ENCODE measurements around the gene TRIM17. TPM values are rescaled to one million over a fixed set of nuclear protein-coding genes. Genes with fewer than 3 reads are reported as not detected.
A peak's percentile ranks its signal among the peaks of the same experiment; 100 is the strongest.

TRIM17 gene
- total RNA-seq, 2 experiments from 2014 or later, result 0.73 to 0.96 TPM

DNA sequence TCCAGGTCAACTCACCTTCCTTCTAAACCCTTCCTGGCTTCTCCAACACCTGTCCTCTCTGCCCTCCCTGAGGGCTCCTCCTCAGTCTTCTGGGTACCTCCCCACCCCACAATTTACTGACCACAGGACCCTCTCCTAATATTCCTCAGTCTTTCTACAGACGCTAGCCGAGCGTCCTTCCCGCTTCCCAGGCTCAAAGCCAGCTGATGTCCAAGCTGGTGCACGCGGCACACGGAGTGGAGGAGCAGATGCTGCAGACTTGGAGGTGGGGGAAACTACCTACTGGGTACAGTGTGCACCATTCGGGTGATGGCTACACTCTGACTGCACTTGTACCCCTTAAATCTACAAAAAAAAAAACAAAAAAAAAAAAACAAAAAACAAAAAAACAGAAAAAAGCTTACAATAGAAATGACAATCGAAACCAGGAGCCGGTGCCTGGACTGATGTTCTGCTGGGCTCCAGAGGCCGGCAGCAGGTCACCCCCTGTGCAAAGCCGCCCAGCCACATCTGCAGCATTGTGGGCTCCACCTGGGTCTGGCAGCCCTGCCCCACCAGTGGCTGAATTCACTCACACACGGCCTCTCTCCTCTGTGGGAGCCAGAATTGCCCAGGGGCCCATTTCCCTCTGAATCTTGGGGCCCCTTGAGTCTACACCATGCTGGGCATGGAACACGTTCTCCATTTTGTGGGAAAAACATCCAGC is 17.0 kb downstream of the TRIM17 start:
- no peak for DNase-seq
- Mint-ChIP-seq H3K9me3 (no peaks in the 10 kb centered on the region), H3K4me3 (no peak overlapping the region), H3K4me1 (ENCODE audit: low read depth) (peaks cover 45% of the 10 kb centered on the region), H3K27ac (peak overlapping the region; percentile 14), H3K27me3 (no peaks in the 10 kb centered on the region), H3K36me3 (ENCODE audit: low read depth) (peaks cover 74% of the 10 kb centered on the region)
- Histone ChIP-seq H3K9me3 (ENCODE audit: control insufficient read depth in 1 of 2, insufficient read depth in 1 of 2, low read length in 2 of 2) (no peaks in the 10 kb centered on the region), H3K27me3 (ENCODE audit: control insufficient read depth in 1 of 2, insufficient read depth in 2 of 2, low read length in 2 of 2) (no peaks in the 10 kb centered on the region), H3K4me3 (ENCODE audit: low read length) (no peak overlapping the region), H3K4me1 (ENCODE audit: insufficient read depth, low read length) (peaks cover 67% of the 10 kb centered on the region), H3K27ac (ENCODE audit: low read depth in 1 of 2, low read length in 2 of 2) (no peak overlapping the region), H3K36me3 (ENCODE audit: insufficient read depth, low read length) (peaks cover 76% of the 10 kb centered on the region)
- intact Hi-C loops (cut with DNase I, micrococcal nuclease), result loop anchor here in 1 of 2 experiments (10.0 kb wide), 2 partner anchors 265 to 295 kb away; partner anchors contain the start of genes C1orf35 and MRPL55
- ATAC-seq (ENCODE audit: poor library complexity), result no peak
- TF ChIP-seq, protein P1, sequence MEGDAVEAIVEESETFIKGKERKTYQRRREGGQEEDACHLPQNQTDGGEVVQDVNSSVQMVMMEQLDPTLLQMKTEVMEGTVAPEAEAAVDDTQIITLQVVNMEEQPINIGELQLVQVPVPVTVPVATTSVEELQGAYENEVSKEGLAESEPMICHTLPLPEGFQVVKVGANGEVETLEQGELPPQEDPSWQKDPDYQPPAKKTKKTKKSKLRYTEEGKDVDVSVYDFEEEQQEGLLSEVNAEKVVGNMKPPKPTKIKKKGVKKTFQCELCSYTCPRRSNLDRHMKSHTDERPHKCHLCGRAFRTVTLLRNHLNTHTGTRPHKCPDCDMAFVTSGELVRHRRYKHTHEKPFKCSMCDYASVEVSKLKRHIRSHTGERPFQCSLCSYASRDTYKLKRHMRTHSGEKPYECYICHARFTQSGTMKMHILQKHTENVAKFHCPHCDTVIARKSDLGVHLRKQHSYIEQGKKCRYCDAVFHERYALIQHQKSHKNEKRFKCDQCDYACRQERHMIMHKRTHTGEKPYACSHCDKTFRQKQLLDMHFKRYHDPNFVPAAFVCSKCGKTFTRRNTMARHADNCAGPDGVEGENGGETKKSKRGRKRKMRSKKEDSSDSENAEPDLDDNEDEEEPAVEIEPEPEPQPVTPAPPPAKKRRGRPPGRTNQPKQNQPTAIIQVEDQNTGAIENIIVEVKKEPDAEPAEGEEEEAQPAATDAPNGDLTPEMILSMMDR (IDR thresholded peaks at IDR 0.05), result no peak
- ChIA-PET POLR2A (no interaction called here), CTCF (no interaction called here)

DNA sequence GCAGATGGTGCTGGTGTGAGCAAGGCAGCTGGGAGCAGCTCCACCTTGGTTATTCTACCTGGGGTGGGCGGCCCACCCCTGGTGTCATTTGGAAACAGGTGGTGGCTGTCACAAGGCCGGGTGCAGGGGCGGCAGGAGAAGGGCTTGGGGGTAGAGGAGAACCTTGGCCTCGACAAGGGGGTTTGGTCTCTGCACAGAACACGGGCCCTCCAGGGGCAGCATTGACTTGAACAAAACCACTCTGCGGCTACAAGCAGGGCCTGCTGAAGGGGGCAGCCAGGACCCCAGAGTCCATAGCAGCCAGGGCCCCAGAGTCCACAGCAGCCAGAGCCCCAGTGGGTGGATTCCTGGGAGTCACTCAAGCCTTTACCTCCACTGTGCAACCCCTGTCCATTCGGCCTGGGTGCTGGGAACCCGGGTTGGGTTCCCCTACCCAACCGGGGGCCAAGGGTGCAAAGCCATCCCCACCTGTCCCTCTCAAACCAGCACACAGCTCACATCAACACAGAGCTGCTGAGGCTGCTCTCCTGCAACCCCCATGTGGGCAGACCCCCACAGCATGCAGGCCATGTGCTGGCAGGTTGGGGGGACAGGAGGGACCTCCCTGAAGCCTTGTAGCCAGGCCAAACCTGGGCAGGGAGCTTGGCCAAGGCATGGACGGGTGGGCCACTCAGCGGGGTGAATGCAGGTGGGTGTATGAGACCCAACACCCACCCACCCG is 17.8 kb downstream of the TRIM17 start:
- no peak overlapping the region for H3K4me3 ChIP-seq (ENCODE audit: low read length)
- H3K27me3 Mint-ChIP-seq, result no peaks in the 10 kb centered on the region
- H3K36me3 ChIP-seq (ENCODE audit: insufficient read depth, low read length), result peaks cover 84% of the 10 kb centered on the region
- no peaks in the 10 kb centered on the region for H3K9me3 Mint-ChIP-seq
- no peak overlapping the region for H3K27ac Mint-ChIP-seq
- H3K4me1 ChIP-seq (ENCODE audit: insufficient read depth, low read length), result peaks cover 64% of the 10 kb centered on the region
- no peaks in the 10 kb centered on the region for H3K9me3 ChIP-seq (ENCODE audit: control insufficient read depth in 1 of 2, insufficient read depth in 1 of 2, low read length in 2 of 2)
- peaks cover 38% of the 10 kb centered on the region for H3K4me1 Mint-ChIP-seq (ENCODE audit: low read depth)
- TF ChIP-seq, protein P1 (IDR thresholded peaks at IDR 0.05), result no peak
- no peaks in the 10 kb centered on the region for H3K27me3 ChIP-seq (ENCODE audit: control insufficient read depth in 1 of 2, insufficient read depth in 2 of 2, low read length in 2 of 2)
- POLR2A ChIA-PET, result no interaction called here
- DNase-seq (no peak), ATAC-seq (ENCODE audit: poor library complexity) (no peak)
- H3K27ac ChIP-seq (ENCODE audit: low read depth in 1 of 2, low read length in 2 of 2), result no peak overlapping the region
- intact Hi-C loops (cut with DNase I, micrococcal nuclease), result no loop called here
- H3K4me3 Mint-ChIP-seq, result no peak overlapping the region
- peaks cover 68% of the 10 kb centered on the region for H3K36me3 Mint-ChIP-seq (ENCODE audit: low read depth)
- CTCF ChIA-PET, result no interaction called here

DNA sequence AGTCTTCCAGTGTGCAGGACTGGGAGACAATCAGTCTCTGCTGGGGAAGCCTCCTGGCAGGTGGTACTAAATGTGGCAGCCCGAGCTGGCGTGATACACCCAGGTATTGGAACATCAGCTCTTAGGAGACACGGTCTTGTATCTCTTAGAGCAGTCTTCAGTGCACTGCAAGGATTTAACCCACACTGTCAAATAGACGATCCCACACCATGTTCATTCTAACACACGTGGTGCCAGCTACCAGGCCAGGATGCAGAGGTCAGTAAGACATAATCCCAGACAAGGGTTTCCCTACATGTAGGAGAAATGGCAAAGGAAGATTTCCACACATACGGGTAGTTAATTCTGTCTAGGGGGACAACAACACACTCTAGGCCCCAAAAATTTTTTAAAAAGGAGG is 18.7 kb downstream of the TRIM17 start:
- Histone ChIP-seq H3K27me3 (ENCODE audit: control insufficient read depth in 1 of 2, insufficient read depth in 2 of 2, low read length in 2 of 2) (no peaks in the 10 kb centered on the region), H3K36me3 (ENCODE audit: insufficient read depth, low read length) (peaks cover 85% of the 10 kb centered on the region), H3K9me3 (ENCODE audit: control insufficient read depth in 1 of 2, insufficient read depth in 1 of 2, low read length in 2 of 2) (no peaks in the 10 kb centered on the region), H3K27ac (ENCODE audit: low read depth in 1 of 2, low read length in 2 of 2) (no peak overlapping the region), H3K4me3 (ENCODE audit: low read length) (no peak overlapping the region), H3K4me1 (ENCODE audit: insufficient read depth, low read length) (peaks cover 57% of the 10 kb centered on the region)
- H3K27me3 Mint-ChIP-seq, result no peaks in the 10 kb centered on the region
- ChIA-PET CTCF (no interaction called here), POLR2A (no interaction called here)
- intact Hi-C loops (cut with DNase I, micrococcal nuclease), result no loop called here
- peaks cover 70% of the 10 kb centered on the region for H3K36me3 Mint-ChIP-seq (ENCODE audit: low read depth)
- TF ChIP-seq, protein P1 (IDR thresholded peaks at IDR 0.05), result no peak
- peaks cover 28% of the 10 kb centered on the region for H3K4me1 Mint-ChIP-seq (ENCODE audit: low read depth)
- DNase-seq (no peak), ATAC-seq (ENCODE audit: poor library complexity) (no peak)
- peak overlapping the region; percentile 56 for H3K27ac Mint-ChIP-seq
- no peaks in the 10 kb centered on the region for H3K9me3 Mint-ChIP-seq
- peak overlapping the region; percentile 2 for H3K4me3 Mint-ChIP-seq

Data from CD4-positive, alpha-beta T cell (primary cell).